Peyer's patch (tissue), 4 donors: ENCODE measurements around the gene MVK.

Experiments used
- CTCF ChIP-seq, 6 experiments: fragments of 450-650 bp in 4 of 6; fragments of 200-600 bp in 2 of 6; sonication (generic) in 1 of 6; IDR thresholded peaks; one replicate each; pipeline ENCODE4 v1.5.1; 2017 to 2019; ENCODE audit warnings: antibody characterized with exemption in 6 of 6, mild to moderate bottlenecking in 3 of 6, moderate library complexity in 1 of 6
- POLR2A ChIP-seq, 2 donors: fragments of 450-650 bp; IDR thresholded peaks; one replicate each; pipeline ENCODE4 v1.5.1; 2017; ENCODE audit warnings: antibody characterized with exemption in 2 of 2, mild to moderate bottlenecking in 2 of 2, moderate library complexity in 2 of 2

GRCh38 chr12:109595321-109595902 is 21.8 kb downstream of the MVK start:
- TF ChIP-seq CTCF (IDR thresholded peaks at IDR 0.05): no peak
- no peak for TF ChIP-seq POLR2A (IDR thresholded peaks at IDR 0.05)
